Measurements from ENCODE around the gene ADD1.

Gene ADD1

GRCh38 chr4:2843263-2843940 is at the start of gene ADD1:
Gene ADD1, plus strand, starts transcription at chr4:2843844. Its CDS starts 32,072 bp downstream, at chr4:2875916.
- ATAC-seq (peak; percentile 98), DNase-seq (peak; percentile 95)
- Mint-ChIP-seq H3K27me3 (no peaks in the 10 kb centered on the region), H3K4me3 (peak within 1 kb of the TSS; percentile 87), H3K9me3 (peaks cover 5% of the 10 kb centered on the region), H3K27ac (peak within 1 kb of the TSS; percentile 80), H3K36me3 (ENCODE audit: low read depth) (peaks cover 8% of the 10 kb centered on the region), H3K4me1 (peaks cover 61% of the 10 kb centered on the region)

GRCh38 chr4:2794486-2795299 is 49.0 kb upstream of the ADD1 start:
- peak overlapping the region; percentile 86 for H3K27ac Mint-ChIP-seq
- DNase-seq = no peak
- no peak for ATAC-seq
- H3K27me3 Mint-ChIP-seq = no peaks in the 10 kb centered on the region
- H3K9me3 Mint-ChIP-seq = no peaks in the 10 kb centered on the region
- H3K4me3 Mint-ChIP-seq = peak overlapping the region; percentile 84
- no peaks in the 10 kb centered on the region for H3K36me3 Mint-ChIP-seq (ENCODE audit: low read depth)
- H3K4me1 Mint-ChIP-seq = peaks cover 54% of the 10 kb centered on the region

GRCh38 chr4:2795300-2795892 is 48.2 kb upstream of the ADD1 start:
- peaks cover 59% of the 10 kb centered on the region for H3K4me1 Mint-ChIP-seq
- no peak for ATAC-seq
- H3K27ac Mint-ChIP-seq = no peak overlapping the region
- DNase-seq = no peak
- H3K27me3 Mint-ChIP-seq = no peaks in the 10 kb centered on the region
- H3K4me3 Mint-ChIP-seq = no peak overlapping the region
- H3K36me3 Mint-ChIP-seq (ENCODE audit: low read depth) = no peaks in the 10 kb centered on the region
- H3K9me3 Mint-ChIP-seq = no peaks in the 10 kb centered on the region

GRCh38 chr4:2795893-2796848 is 47.5 kb upstream of the ADD1 start:
- H3K9me3 Mint-ChIP-seq = no peaks in the 10 kb centered on the region
- no peak for DNase-seq
- no peak overlapping the region for H3K4me3 Mint-ChIP-seq
- no peaks in the 10 kb centered on the region for H3K27me3 Mint-ChIP-seq
- H3K27ac Mint-ChIP-seq = no peak overlapping the region
- peaks cover 64% of the 10 kb centered on the region for H3K4me1 Mint-ChIP-seq
- no peaks in the 10 kb centered on the region for H3K36me3 Mint-ChIP-seq (ENCODE audit: low read depth)
- ATAC-seq = no peak

- ATAC-seq (no peak), DNase-seq (no peak)
- peaks cover 71% of the 10 kb centered on the region for H3K4me1 Mint-ChIP-seq
- H3K27ac Mint-ChIP-seq = no peak overlapping the region
- H3K27me3 Mint-ChIP-seq = no peaks in the 10 kb centered on the region
- H3K4me3 Mint-ChIP-seq = no peak overlapping the region
- no peaks in the 10 kb centered on the region for H3K9me3 Mint-ChIP-seq
- no peaks in the 10 kb centered on the region for H3K36me3 Mint-ChIP-seq (ENCODE audit: low read depth)
Observed at GRCh38 chr4:2796849-2797544, 46.6 kb upstream of the ADD1 start.

GRCh38 chr4:2797545-2798305 is 45.9 kb upstream of the ADD1 start:
- peaks cover 67% of the 10 kb centered on the region for H3K4me1 Mint-ChIP-seq
- H3K9me3 Mint-ChIP-seq = no peaks in the 10 kb centered on the region
- peak overlapping the region; percentile 84 for H3K27ac Mint-ChIP-seq
- DNase-seq (no peak), ATAC-seq (peak; percentile 60)
- no peaks in the 10 kb centered on the region for H3K36me3 Mint-ChIP-seq (ENCODE audit: low read depth)
- H3K4me3 Mint-ChIP-seq = peak overlapping the region; percentile 75
- H3K27me3 Mint-ChIP-seq = no peaks in the 10 kb centered on the region

- peak; percentile 74 for DNase-seq
- Mint-ChIP-seq H3K9me3 (no peaks in the 10 kb centered on the region), H3K4me3 (peak overlapping the region; percentile 75), H3K27ac (peak overlapping the region; percentile 84), H3K4me1 (peaks cover 67% of the 10 kb centered on the region), H3K36me3 (ENCODE audit: low read depth) (no peaks in the 10 kb centered on the region), H3K27me3 (no peaks in the 10 kb centered on the region)
- ATAC-seq = peak; percentile 64
Observed at GRCh38 chr4:2798399-2799223, 45.0 kb upstream of the ADD1 start.

- H3K9me3 Mint-ChIP-seq = no peaks in the 10 kb centered on the region
- H3K36me3 Mint-ChIP-seq (ENCODE audit: low read depth) = no peaks in the 10 kb centered on the region
- no peaks in the 10 kb centered on the region for H3K27me3 Mint-ChIP-seq
- H3K4me1 Mint-ChIP-seq = peaks cover 60% of the 10 kb centered on the region
- H3K4me3 Mint-ChIP-seq = peak overlapping the region; percentile 75
- ATAC-seq (no peak), DNase-seq (no peak)
- peak overlapping the region; percentile 82 for H3K27ac Mint-ChIP-seq
Observed at GRCh38 chr4:2799224-2799911, 44.3 kb upstream of the ADD1 start.

GRCh38 chr4:2799971-2800690 is 43.5 kb upstream of the ADD1 start:
- DNase-seq = no peak

GRCh38 chr4:2800691-2801596 is 42.7 kb upstream of the ADD1 start:
- DNase-seq (no peak), ATAC-seq (peak; percentile 59)
- Mint-ChIP-seq H3K36me3 (ENCODE audit: low read depth) (no peaks in the 10 kb centered on the region), H3K9me3 (no peaks in the 10 kb centered on the region), H3K27ac (peak overlapping the region; percentile 59), H3K27me3 (no peaks in the 10 kb centered on the region), H3K4me1 (peaks cover 57% of the 10 kb centered on the region), H3K4me3 (peak overlapping the region; percentile 62)

More at GRCh38 chr4:2799971-2800690, 43.5 kb upstream of the ADD1 start:
- H3K27me3 Mint-ChIP-seq = no peaks in the 10 kb centered on the region
- peaks cover 57% of the 10 kb centered on the region for H3K4me1 Mint-ChIP-seq
- peak overlapping the region; percentile 63 for H3K4me3 Mint-ChIP-seq
- H3K9me3 Mint-ChIP-seq = no peaks in the 10 kb centered on the region
- ATAC-seq = no peak
- no peaks in the 10 kb centered on the region for H3K36me3 Mint-ChIP-seq (ENCODE audit: low read depth)
- peak overlapping the region; percentile 14 for H3K27ac Mint-ChIP-seq
